ENCODE measurements around the gene TAPBPL. TPM values are rescaled to one million over a fixed set of nuclear protein-coding genes. Genes with fewer than 3 reads are reported as not detected.

The TAPBPL gene
- total and polyA plus RNA-seq, 9 donors = 10.3 to 37.5 (median 16.5) TPM

DNA sequence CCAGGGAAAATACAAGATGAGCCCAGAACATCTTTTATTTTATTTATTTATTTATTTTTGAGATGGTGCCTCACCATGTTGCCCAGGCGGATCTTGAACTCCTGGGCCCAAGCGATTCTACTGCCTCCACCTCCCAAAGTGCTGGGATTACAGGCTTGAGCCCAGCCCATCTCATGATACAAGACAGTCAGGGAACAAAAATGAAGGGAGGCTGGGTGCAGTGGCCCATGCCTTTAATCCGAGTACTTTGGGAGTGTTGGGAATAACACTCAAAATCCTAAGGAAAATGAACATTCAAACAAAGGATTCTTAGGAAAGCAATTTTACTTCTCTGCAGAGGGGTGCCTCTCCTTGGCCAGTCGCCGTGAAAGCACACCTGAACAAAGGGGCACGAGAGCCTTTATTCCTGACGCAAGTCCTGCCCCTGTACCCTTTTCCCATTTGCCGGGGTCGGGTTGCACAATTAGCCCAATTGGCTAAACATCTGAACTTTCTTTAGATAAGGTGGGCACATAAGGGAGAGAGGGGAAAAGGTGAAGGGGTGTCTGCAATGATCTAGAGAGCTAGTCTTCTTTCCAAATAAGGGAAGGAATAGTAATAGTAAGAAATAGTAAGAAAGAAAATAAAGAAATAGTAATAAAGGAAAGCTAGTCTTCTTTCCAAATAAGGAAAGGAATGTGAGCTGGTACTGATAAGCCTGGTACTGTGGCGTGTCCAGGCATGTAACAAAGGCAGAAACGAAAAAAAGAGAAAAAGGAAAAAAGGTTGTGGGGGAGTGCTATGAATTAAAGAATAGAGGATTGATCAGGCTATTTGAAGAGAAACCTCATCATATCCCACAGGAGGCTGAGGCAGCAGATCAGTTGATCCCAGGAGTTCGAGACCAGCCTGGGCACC, 55.5 kb downstream of the TAPBPL start:
- DNase-seq = no peak
- no peak overlapping the region for H3K27ac ChIP-seq
- no peaks in the 10 kb centered on the region for H3K36me3 ChIP-seq
- H3K4me1 ChIP-seq (ENCODE audit: insufficient read depth) = peaks cover 5% of the 10 kb centered on the region
- intact Hi-C loops (cut with DNase I) = no loop called here
- H3K4me3 ChIP-seq = no peak overlapping the region
- no peaks in the 10 kb centered on the region for H3K9me3 ChIP-seq
- TF ChIP-seq POLR2A (IDR thresholded peaks at IDR 0.05) (no peak), EP300 (IDR thresholded peaks at IDR 0.05) (no peak)
- TF ChIP-seq, protein P1, sequence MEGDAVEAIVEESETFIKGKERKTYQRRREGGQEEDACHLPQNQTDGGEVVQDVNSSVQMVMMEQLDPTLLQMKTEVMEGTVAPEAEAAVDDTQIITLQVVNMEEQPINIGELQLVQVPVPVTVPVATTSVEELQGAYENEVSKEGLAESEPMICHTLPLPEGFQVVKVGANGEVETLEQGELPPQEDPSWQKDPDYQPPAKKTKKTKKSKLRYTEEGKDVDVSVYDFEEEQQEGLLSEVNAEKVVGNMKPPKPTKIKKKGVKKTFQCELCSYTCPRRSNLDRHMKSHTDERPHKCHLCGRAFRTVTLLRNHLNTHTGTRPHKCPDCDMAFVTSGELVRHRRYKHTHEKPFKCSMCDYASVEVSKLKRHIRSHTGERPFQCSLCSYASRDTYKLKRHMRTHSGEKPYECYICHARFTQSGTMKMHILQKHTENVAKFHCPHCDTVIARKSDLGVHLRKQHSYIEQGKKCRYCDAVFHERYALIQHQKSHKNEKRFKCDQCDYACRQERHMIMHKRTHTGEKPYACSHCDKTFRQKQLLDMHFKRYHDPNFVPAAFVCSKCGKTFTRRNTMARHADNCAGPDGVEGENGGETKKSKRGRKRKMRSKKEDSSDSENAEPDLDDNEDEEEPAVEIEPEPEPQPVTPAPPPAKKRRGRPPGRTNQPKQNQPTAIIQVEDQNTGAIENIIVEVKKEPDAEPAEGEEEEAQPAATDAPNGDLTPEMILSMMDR (IDR thresholded peaks at IDR 0.05) = no peak
- WGBS, 3 donors = 57 to 65% (median 59%) methylated on average over 12 of the region's 12 CpGs
- no peaks in the 10 kb centered on the region for H3K27me3 ChIP-seq

DNA sequence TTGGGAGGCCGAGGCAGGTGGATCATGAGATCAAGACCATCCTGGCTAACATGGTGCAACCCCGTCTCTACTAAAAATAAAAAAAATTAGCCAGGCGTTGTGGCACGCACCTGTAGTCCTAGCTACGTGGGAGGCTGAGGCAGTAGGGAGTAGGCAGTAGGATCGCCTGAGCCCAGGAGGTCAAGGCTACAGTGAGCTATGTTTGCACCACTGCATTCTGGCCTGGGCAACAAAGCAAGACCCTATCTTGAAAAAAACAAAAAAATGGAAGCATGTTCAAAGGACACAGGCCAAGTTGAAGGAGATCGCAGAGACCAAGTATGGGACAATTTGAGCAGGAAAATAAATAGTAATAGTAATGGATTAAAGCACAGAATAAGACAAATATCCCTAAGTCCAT, 56.2 kb downstream of the TAPBPL start:
- Histone ChIP-seq H3K4me3 (no peak overlapping the region), H3K27me3 (no peaks in the 10 kb centered on the region), H3K9me3 (no peaks in the 10 kb centered on the region), H3K4me1 (ENCODE audit: insufficient read depth) (peaks cover 5% of the 10 kb centered on the region), H3K36me3 (no peaks in the 10 kb centered on the region), H3K27ac (no peak overlapping the region)
- WGBS, 3 donors = 67 to 78% (median 77%) methylated on average over 7 of the region's 7 CpGs
- intact Hi-C loops (cut with DNase I) = no loop called here
- TF ChIP-seq EP300 (IDR thresholded peaks at IDR 0.05) = no peak
- TF ChIP-seq, protein P1 (IDR thresholded peaks at IDR 0.05) = no peak
- no peak for TF ChIP-seq POLR2A (IDR thresholded peaks at IDR 0.05)
- DNase-seq = no peak

Other genes with a start within 250 kb of the TAPBPL start
- 1 to 10 TPM in 1 of 7 donors, under 1 TPM in 5, not detected in 1; 0.17 to 1.7 (median 0.51) TPM for gene PLEKHG6, start 141.4 kb upstream of the TAPBPL start, total RNA-seq
- under 1 TPM in 1 of 2 donors, not detected in 1; 0.13 TPM for gene PLEKHG6, start 141.4 kb upstream of the TAPBPL start, polyA plus RNA-seq
- 100 to 1,000 TPM; 116 to 274 (median 179) TPM for gene TNFRSF1A, start 110.0 kb upstream of the TAPBPL start, total RNA-seq
- 100 to 1,000 TPM in 1 of 2 donors, 10 to 100 TPM in 1; 92.8 to 230 TPM for gene TNFRSF1A, start 110.0 kb upstream of the TAPBPL start, polyA plus RNA-seq
- 100 to 1,000 TPM in 1 of 7 donors, 10 to 100 TPM in 4, 1 to 10 TPM in 2; 3.3 to 141 (median 17.0) TPM for gene SCNN1A, start 76.5 kb upstream of the TAPBPL start, total RNA-seq
- 1 to 10 TPM; 1.2 to 1.6 TPM for gene SCNN1A, start 76.5 kb upstream of the TAPBPL start, polyA plus RNA-seq
- 100 to 1,000 TPM in 3 of 7 donors, 10 to 100 TPM in 4; 55.8 to 131 (median 92.6) TPM for gene LTBR, start 67.9 kb upstream of the TAPBPL start, total RNA-seq
- 10 to 100 TPM; 21.9 to 65.7 TPM for gene LTBR, start 67.9 kb upstream of the TAPBPL start, polyA plus RNA-seq
- gene CD27, start 7.1 kb upstream of the TAPBPL start, total RNA-seq = under 1 TPM in 5 of 7 donors, not detected in 2; 0.34 to 0.87 (median 0.55) TPM
- gene CD27, start 7.1 kb upstream of the TAPBPL start, polyA plus RNA-seq = under 1 TPM; 0.38 to 0.63 TPM
- 10 to 100 TPM in 1 of 7 donors, 1 to 10 TPM in 6; 2.5 to 10.5 (median 5.8) TPM for gene VAMP1, start 18.6 kb downstream of the TAPBPL start, total RNA-seq
- gene VAMP1, start 18.6 kb downstream of the TAPBPL start, polyA plus RNA-seq = 10 to 100 TPM in 1 of 2 donors, 1 to 10 TPM in 1; 5.2 to 11.9 TPM
- 100 to 1,000 TPM in 4 of 7 donors, 10 to 100 TPM in 3; 27.5 to 119 (median 108) TPM for gene MRPL51, start 41.2 kb downstream of the TAPBPL start, total RNA-seq
- gene MRPL51, start 41.2 kb downstream of the TAPBPL start, polyA plus RNA-seq = 100 to 1,000 TPM in 1 of 2 donors, 10 to 100 TPM in 1; 74.1 to 142 TPM
- gene NCAPD2, start 42.1 kb downstream of the TAPBPL start, total RNA-seq = 10 to 100 TPM; 11.5 to 19.5 (median 16.4) TPM
- gene NCAPD2, start 42.1 kb downstream of the TAPBPL start, polyA plus RNA-seq = 10 to 100 TPM in 1 of 2 donors, 1 to 10 TPM in 1; 8.8 to 19.4 TPM
- 1,000 to 10,000 TPM in 5 of 7 donors, 100 to 1,000 TPM in 2; 661 to 1,442 (median 1,249) TPM for gene GAPDH, start 82.5 kb downstream of the TAPBPL start, total RNA-seq
- gene GAPDH, start 82.5 kb downstream of the TAPBPL start, polyA plus RNA-seq = 1,000 to 10,000 TPM; 1,086 to 1,247 TPM
- 10 to 100 TPM; 10.9 to 31.4 (median 22.9) TPM for gene IFFO1, start 104.0 kb downstream of the TAPBPL start, total RNA-seq
- gene IFFO1, start 104.0 kb downstream of the TAPBPL start, polyA plus RNA-seq = 10 to 100 TPM in 1 of 2 donors, 1 to 10 TPM in 1; 9.7 to 25.9 TPM
- 10 to 100 TPM; 11.6 to 46.9 (median 24.5) TPM for gene NOP2, start 116.2 kb downstream of the TAPBPL start, total RNA-seq
- 10 to 100 TPM; 11.6 to 31.2 TPM for gene NOP2, start 116.2 kb downstream of the TAPBPL start, polyA plus RNA-seq
- 100 to 1,000 TPM; 137 to 297 (median 227) TPM for gene CHD4, start 155.3 kb downstream of the TAPBPL start, total RNA-seq
- gene CHD4, start 155.3 kb downstream of the TAPBPL start, polyA plus RNA-seq = 100 to 1,000 TPM; 118 to 177 TPM
- gene LPAR5, start 183.9 kb downstream of the TAPBPL start, total RNA-seq = 1 to 10 TPM in 6 of 7 donors, under 1 TPM in 1; 0.83 to 2.2 (median 1.3) TPM
- 1 to 10 TPM in 1 of 2 donors, under 1 TPM in 1; 0.57 to 2.6 TPM for gene LPAR5, start 183.9 kb downstream of the TAPBPL start, polyA plus RNA-seq
- gene ACRBP, start 195.4 kb downstream of the TAPBPL start, total RNA-seq = 1 to 10 TPM in 3 of 7 donors, under 1 TPM in 4; 0.30 to 2.5 (median 0.92) TPM
- gene ACRBP, start 195.4 kb downstream of the TAPBPL start, polyA plus RNA-seq = 1 to 10 TPM in 1 of 2 donors, under 1 TPM in 1; 0.54 to 2.9 TPM
- gene ING4, start 211.1 kb downstream of the TAPBPL start, total RNA-seq = 10 to 100 TPM; 26.1 to 39.9 (median 35.0) TPM
- 10 to 100 TPM; 64.9 to 90.0 TPM for gene ING4, start 211.1 kb downstream of the TAPBPL start, polyA plus RNA-seq
- 10 to 100 TPM; 22.1 to 64.9 (median 58.2) TPM for gene ZNF384, start 237.3 kb downstream of the TAPBPL start, total RNA-seq
- 10 to 100 TPM; 44.4 to 59.0 TPM for gene ZNF384, start 237.3 kb downstream of the TAPBPL start, polyA plus RNA-seq
- gene PIANP, start 248.8 kb downstream of the TAPBPL start, total RNA-seq = 1 to 10 TPM in 2 of 7 donors, under 1 TPM in 4, not detected in 1; 0.11 to 3.1 (median 0.85) TPM
- 1 to 10 TPM; 1.2 to 3.9 TPM for gene PIANP, start 248.8 kb downstream of the TAPBPL start, polyA plus RNA-seq

Data from ovary (tissue), 9 donors.